Ishikawa (cell line): ENCODE results near the gene LRRC36.

Experiments used
- CEBPB ChIP-seq: IDR thresholded peaks from 2 replicates; pipeline ENCODE4 v1.6.1; 2012
- CREB1 ChIP-seq: IDR thresholded peaks from 2 replicates; pipeline ENCODE4 v1.6.1; 2012; ENCODE audit warnings: low read depth
- EGR1 ChIP-seq: IDR thresholded peaks from 2 replicates; pipeline ENCODE4 v1.6.1; 2012
- EP300 ChIP-seq: IDR thresholded peaks from 2 replicates; pipeline ENCODE4 v1.6.1; 2012; ENCODE audit warnings: borderline replicate concordance
- FOXM1 ChIP-seq: IDR thresholded peaks from 2 replicates; pipeline ENCODE4 v1.6.1; 2012; ENCODE audit warnings: low read depth, borderline replicate concordance
- NFIC ChIP-seq: IDR thresholded peaks from 2 replicates; pipeline ENCODE4 v1.6.1; 2012
- RAD21 ChIP-seq: IDR thresholded peaks from 2 replicates; pipeline ENCODE4 v1.6.1; 2012; ENCODE audit warnings: low read depth
- TAF1 ChIP-seq: IDR thresholded peaks from 2 replicates; pipeline ENCODE4 v1.6.1; 2012; ENCODE audit warnings: low read depth, mild to moderate bottlenecking
- TCF12 ChIP-seq: IDR thresholded peaks from 2 replicates; pipeline ENCODE4 v1.6.1; 2012; ENCODE audit warnings: low read depth
- TEAD4 ChIP-seq: IDR thresholded peaks from 2 replicates; pipeline ENCODE4 v1.6.1; 2012
- USF1 ChIP-seq: IDR thresholded peaks from 2 replicates; pipeline ENCODE4 v1.6.1; 2012
- YY1 ChIP-seq: IDR thresholded peaks from 2 replicates; pipeline ENCODE4 v1.6.1; 2012; ENCODE audit warnings: low read depth
- ZBTB7A ChIP-seq: IDR thresholded peaks from 2 replicates; pipeline ENCODE4 v1.6.1; 2012; ENCODE audit warnings: low read depth
- TF ChIP-seq, protein P1 (sequence below): IDR thresholded peaks from 2 replicates; pipeline ENCODE4 v1.6.1; 2012; ENCODE audit warnings: low read depth, mild to moderate bottlenecking
- TF ChIP-seq, protein P2 (sequence below): IDR thresholded peaks from 2 replicates; pipeline ENCODE4 v1.6.1; 2012

LRRC36 gene

DNA sequence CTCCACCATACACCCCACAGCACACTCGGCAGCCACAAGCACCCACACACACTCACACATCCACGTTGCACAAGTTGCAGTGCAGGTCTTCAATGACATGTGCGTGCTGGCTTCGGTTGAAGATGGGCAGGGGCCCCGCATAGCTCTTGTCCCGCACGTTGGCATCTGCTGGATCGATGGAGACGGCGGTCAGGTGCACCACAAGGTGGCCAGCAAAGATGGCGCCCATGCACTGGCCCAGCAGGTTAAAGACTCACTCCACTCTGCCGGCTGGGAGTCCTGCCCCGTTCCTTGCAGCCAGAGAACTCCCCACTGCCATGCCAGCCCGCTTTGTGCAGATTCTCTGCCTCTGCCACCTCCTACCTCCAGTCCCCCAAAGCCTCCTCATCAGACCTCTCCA is 74.3 kb downstream of the LRRC36 start:
- TF ChIP-seq, protein P1, sequence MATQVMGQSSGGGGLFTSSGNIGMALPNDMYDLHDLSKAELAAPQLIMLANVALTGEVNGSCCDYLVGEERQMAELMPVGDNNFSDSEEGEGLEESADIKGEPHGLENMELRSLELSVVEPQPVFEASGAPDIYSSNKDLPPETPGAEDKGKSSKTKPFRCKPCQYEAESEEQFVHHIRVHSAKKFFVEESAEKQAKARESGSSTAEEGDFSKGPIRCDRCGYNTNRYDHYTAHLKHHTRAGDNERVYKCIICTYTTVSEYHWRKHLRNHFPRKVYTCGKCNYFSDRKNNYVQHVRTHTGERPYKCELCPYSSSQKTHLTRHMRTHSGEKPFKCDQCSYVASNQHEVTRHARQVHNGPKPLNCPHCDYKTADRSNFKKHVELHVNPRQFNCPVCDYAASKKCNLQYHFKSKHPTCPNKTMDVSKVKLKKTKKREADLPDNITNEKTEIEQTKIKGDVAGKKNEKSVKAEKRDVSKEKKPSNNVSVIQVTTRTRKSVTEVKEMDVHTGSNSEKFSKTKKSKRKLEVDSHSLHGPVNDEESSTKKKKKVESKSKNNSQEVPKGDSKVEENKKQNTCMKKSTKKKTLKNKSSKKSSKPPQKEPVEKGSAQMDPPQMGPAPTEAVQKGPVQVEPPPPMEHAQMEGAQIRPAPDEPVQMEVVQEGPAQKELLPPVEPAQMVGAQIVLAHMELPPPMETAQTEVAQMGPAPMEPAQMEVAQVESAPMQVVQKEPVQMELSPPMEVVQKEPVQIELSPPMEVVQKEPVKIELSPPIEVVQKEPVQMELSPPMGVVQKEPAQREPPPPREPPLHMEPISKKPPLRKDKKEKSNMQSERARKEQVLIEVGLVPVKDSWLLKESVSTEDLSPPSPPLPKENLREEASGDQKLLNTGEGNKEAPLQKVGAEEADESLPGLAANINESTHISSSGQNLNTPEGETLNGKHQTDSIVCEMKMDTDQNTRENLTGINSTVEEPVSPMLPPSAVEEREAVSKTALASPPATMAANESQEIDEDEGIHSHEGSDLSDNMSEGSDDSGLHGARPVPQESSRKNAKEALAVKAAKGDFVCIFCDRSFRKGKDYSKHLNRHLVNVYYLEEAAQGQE: no peak
- TF ChIP-seq TAF1: no peak
- no peak for TF ChIP-seq USF1
- no peak for TF ChIP-seq EGR1
- TF ChIP-seq ZBTB7A: no peak
- TF ChIP-seq FOXM1: no peak
- no peak for TF ChIP-seq CREB1
- no peak for TF ChIP-seq RAD21

GRCh38 chr16:67403976-67404555 is 77.5 kb downstream of the LRRC36 start:
- TF ChIP-seq EP300: no peak
- TF ChIP-seq, protein P2, sequence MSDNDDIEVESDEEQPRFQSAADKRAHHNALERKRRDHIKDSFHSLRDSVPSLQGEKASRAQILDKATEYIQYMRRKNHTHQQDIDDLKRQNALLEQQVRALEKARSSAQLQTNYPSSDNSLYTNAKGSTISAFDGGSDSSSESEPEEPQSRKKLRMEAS: peak; percentile 35; the same call in 1 of the 2 replicates

- TF ChIP-seq USF1: peak; percentile 69
- TF ChIP-seq ZBTB7A: no peak
- no peak for TF ChIP-seq FOXM1
- peak; percentile 73; the same call in 1 of the 2 replicates for TF ChIP-seq EP300
- no peak for TF ChIP-seq RAD21
- TF ChIP-seq TEAD4: peak; percentile 90
- TF ChIP-seq CREB1: peak; percentile 65
- TF ChIP-seq, protein P1: no peak
- TF ChIP-seq NFIC: peak; percentile 58; the same call in 1 of the 2 replicates
- TF ChIP-seq, protein P2: peak; percentile 84
- TF ChIP-seq YY1: peak; percentile 22; the same call in 1 of the 2 replicates
- peak; percentile 87 for TF ChIP-seq TCF12
- TF ChIP-seq EGR1: no peak
- no peak for TF ChIP-seq TAF1
- TF ChIP-seq CEBPB: no peak
These were observed 78.2 kb downstream of the LRRC36 start for GRCh38 chr16:67404740-67405226.

- no peak for TF ChIP-seq CEBPB
- TF ChIP-seq TCF12: no peak
- no peak for TF ChIP-seq EP300
- TF ChIP-seq, protein P2: no peak
These were observed 78.7 kb downstream of the LRRC36 start for GRCh38 chr16:67405336-67405735.

- TF ChIP-seq FOXM1: no peak
- TF ChIP-seq, protein P1: no peak
- no peak for TF ChIP-seq YY1
- TF ChIP-seq USF1: no peak
- TF ChIP-seq RAD21: no peak
- no peak for TF ChIP-seq TCF12
- no peak for TF ChIP-seq EGR1
- no peak for TF ChIP-seq NFIC
- no peak for TF ChIP-seq CEBPB
- no peak for TF ChIP-seq TEAD4
- TF ChIP-seq EP300: no peak
- TF ChIP-seq, protein P2: no peak
- TF ChIP-seq TAF1: no peak
- no peak for TF ChIP-seq ZBTB7A
These were observed 79.7 kb downstream of the LRRC36 start for GRCh38 chr16:67406111-67406971.
